OCI-LY1 (cell line): ENCODE measurements around the gene SOX15.

Experiments used
- H2AFZ ChIP-seq: fragments of 200-600 bp; sonication (generic), shearing (Covaris generic); 2 replicates; pipeline ENCODE4 v1.6.0; 2014; ENCODE audit warnings: antibody characterized with exemption, mild to moderate bottlenecking, low read length
- H3F3A ChIP-seq: fragments of 200-600 bp; sonication (generic), shearing (Covaris generic); 2 replicates; pipeline ENCODE4 v1.6.0; 2014; ENCODE audit warnings: mild to moderate bottlenecking, antibody characterized with exemption, low read length, moderate library complexity; ENCODE audit not compliant: insufficient read depth
- H3K27ac ChIP-seq: fragments of 200-600 bp; sonication (generic); 2 replicates; pipeline ENCODE4 v1.5.1; 2014; ENCODE audit warnings: low read length, mixed run types, mild to moderate bottlenecking, low read depth; ENCODE audit not compliant: poor library complexity, severe bottlenecking
- H3K27me3 ChIP-seq: fragments of 200-600 bp; sonication (generic); 2 replicates; pipeline ENCODE4 v1.6.0; 2014; ENCODE audit warnings: antibody characterized with exemption, mild to moderate bottlenecking, low read length, moderate library complexity; ENCODE audit not compliant: insufficient read depth
- H3K36me3 ChIP-seq: fragments of 200-600 bp; sonication (generic); 2 replicates; pipeline ENCODE4 v1.6.1; 2014; ENCODE audit warnings: mild to moderate bottlenecking, antibody characterized with exemption, low read length, moderate library complexity, mixed read lengths; ENCODE audit not compliant: insufficient read depth
- H3K4me1 ChIP-seq: fragments of 200-600 bp; sonication (generic); 2 replicates; pipeline ENCODE4 v1.5.1; 2014; ENCODE audit warnings: mild to moderate bottlenecking, low read length, moderate library complexity; ENCODE audit not compliant: insufficient read depth, severe bottlenecking
- H3K4me2 ChIP-seq: fragments of 200-600 bp; sonication (generic), shearing (Covaris generic); 2 replicates; pipeline ENCODE4 v1.6.1; 2014; ENCODE audit warnings: low read length
- H3K4me3 ChIP-seq: fragments of 200-600 bp; sonication (generic); 2 replicates; pipeline ENCODE4 v1.5.1; 2014; ENCODE audit warnings: low read length, low read depth, mild to moderate bottlenecking, mixed read lengths; ENCODE audit not compliant: poor library complexity, severe bottlenecking
- H3K79me2 ChIP-seq: fragments of 200-600 bp; shearing (Covaris generic); 2 replicates; pipeline ENCODE4 v1.6.1; 2016; ENCODE audit warnings: mixed run types, low read length, mixed read lengths; ENCODE audit not compliant: insufficient read depth
- H3K9ac ChIP-seq: fragments of 200-600 bp; sonication (generic), shearing (Covaris generic); 2 replicates; pipeline ENCODE4 v1.6.1; 2014; ENCODE audit warnings: mild to moderate bottlenecking, low read length, mixed read lengths
- H3K9me2 ChIP-seq: fragments of 200-600 bp; sonication (generic), shearing (Covaris generic); 2 replicates; pipeline ENCODE4 v1.6.1; 2014; ENCODE audit warnings: low read depth, mild to moderate bottlenecking, low read length, mixed read lengths
- H3K9me3 ChIP-seq: fragments of 200-600 bp; shearing (Covaris generic); 2 replicates; pipeline ENCODE4 v1.6.1; 2014; ENCODE audit warnings: low read length, mixed read lengths
- H4K20me1 ChIP-seq: fragments of 200-600 bp; sonication (generic), shearing (Covaris generic); 2 replicates; pipeline ENCODE4 v1.6.0; 2016; ENCODE audit warnings: mild to moderate bottlenecking, low read length; ENCODE audit not compliant: insufficient read depth
- CTCF ChIP-seq: fragments of 200-600 bp; sonication (generic), shearing (Covaris generic); IDR thresholded peaks from 2 replicates; pipeline ENCODE4 v1.5.1; 2017; ENCODE audit warnings: mild to moderate bottlenecking, antibody characterized with exemption, low read length, moderate library complexity, mixed read lengths
- EZH2 ChIP-seq: fragments of 200-600 bp; sonication (generic), shearing (Covaris generic); IDR thresholded peaks from 2 replicates; pipeline ENCODE4 v1.8.0; 2017; ENCODE audit warnings: borderline replicate concordance, mixed run types, mild to moderate bottlenecking, antibody characterized with exemption, low read length, moderate library complexity, mixed read lengths

The SOX15 gene

GRCh38 chr17:7557147-7557764 lies 32.6 kb downstream of the SOX15 start:
- Histone ChIP-seq H3K4me3 (no peak overlapping the region), H4K20me1 (no peaks in the 10 kb centered on the region), H3F3A (no peaks in the 10 kb centered on the region), H3K9ac (no peak overlapping the region), H3K9me3 (no peaks in the 10 kb centered on the region), H3K4me1 (peaks cover 21% of the 10 kb centered on the region), H3K27me3 (peaks cover 8% of the 10 kb centered on the region; the same call in 1 of the 2 replicates), H3K36me3 (no peaks in the 10 kb centered on the region), H3K27ac (no peak overlapping the region), H3K79me2 (no peaks in the 10 kb centered on the region), H3K4me2 (no peak overlapping the region), H3K9me2 (no peaks in the 10 kb centered on the region), H2AFZ (no peak overlapping the region)
- no peak for TF ChIP-seq EZH2
- TF ChIP-seq CTCF, result no peak

- H3K4me3 ChIP-seq, result no peak overlapping the region
- H3K9me3 ChIP-seq, result no peaks in the 10 kb centered on the region
- H3K27me3 ChIP-seq, result peaks cover 8% of the 10 kb centered on the region; the same call in 1 of the 2 replicates
- H3K27ac ChIP-seq, result no peak overlapping the region
- no peaks in the 10 kb centered on the region for H3F3A ChIP-seq
- H3K4me2 ChIP-seq, result no peak overlapping the region
- no peaks in the 10 kb centered on the region for H3K9me2 ChIP-seq
- no peaks in the 10 kb centered on the region for H3K79me2 ChIP-seq
- peaks cover 21% of the 10 kb centered on the region for H3K4me1 ChIP-seq
- TF ChIP-seq CTCF (no peak), EZH2 (no peak)
- H3K9ac ChIP-seq, result no peak overlapping the region
- no peaks in the 10 kb centered on the region for H4K20me1 ChIP-seq
- H3K36me3 ChIP-seq, result no peaks in the 10 kb centered on the region
- H2AFZ ChIP-seq, result no peak overlapping the region
These were observed 33.3 kb downstream of the SOX15 start for GRCh38 chr17:7556627-7557026.

- TF ChIP-seq EZH2 (no peak), CTCF (no peak)
- no peaks in the 10 kb centered on the region for H3F3A ChIP-seq
- no peak overlapping the region for H3K9ac ChIP-seq
- peaks cover 16% of the 10 kb centered on the region for H3K4me1 ChIP-seq
- no peaks in the 10 kb centered on the region for H4K20me1 ChIP-seq
- no peak overlapping the region for H3K4me2 ChIP-seq
- peaks cover 11% of the 10 kb centered on the region for H3K27me3 ChIP-seq
- H3K4me3 ChIP-seq, result no peak overlapping the region
- H3K36me3 ChIP-seq, result no peaks in the 10 kb centered on the region
- no peak overlapping the region for H2AFZ ChIP-seq
- no peaks in the 10 kb centered on the region for H3K79me2 ChIP-seq
- no peaks in the 10 kb centered on the region for H3K9me2 ChIP-seq
- no peak overlapping the region for H3K27ac ChIP-seq
- H3K9me3 ChIP-seq, result no peaks in the 10 kb centered on the region
These were observed 34.5 kb downstream of the SOX15 start for GRCh38 chr17:7555320-7555948.
